HG02970 (cell line): ENCODE measurements around the gene USP54.
A peak's percentile ranks its signal among the peaks of the same experiment; 100 is the strongest.

ENCODE experiments used
- ATAC-seq: cut with Tn5 transposase; IDR thresholded peaks from one replicate; pipeline ENCODE4 v1.9.1; 2021; ENCODE audit warnings: mild to moderate bottlenecking, moderate library complexity, moderate number of reproducible peaks; ENCODE audit not compliant: unreplicated experiment, low FRiP score

The USP54 gene

GRCh38 chr10:73537709-73538108 is 53.4 kb downstream of the USP54 start:
- no peak for ATAC-seq

GRCh38 chr10:73537288-73537687 is 53.9 kb downstream of the USP54 start:
- ATAC-seq = no peak

GRCh38 chr10:73534857-73535256 is 56.3 kb downstream of the USP54 start:
- no peak for ATAC-seq

- ATAC-seq = no peak
Observed at GRCh38 chr10:73529089-73529832, 61.9 kb downstream of the USP54 start.

- ATAC-seq = no peak
Observed at GRCh38 chr10:73522263-73522662, 68.9 kb downstream of the USP54 start.

- ATAC-seq = no peak
Observed at GRCh38 chr10:73519336-73519735, 71.8 kb downstream of the USP54 start.

- no peak for ATAC-seq
Observed at GRCh38 chr10:73517166-73517888, 73.8 kb downstream of the USP54 start.

GRCh38 chr10:73512207-73512743 is 78.9 kb downstream of the USP54 start:
- no peak for ATAC-seq

GRCh38 chr10:73509695-73510094 is 81.4 kb downstream of the USP54 start:
- ATAC-seq = no peak

GRCh38 chr10:73506491-73506890 is 84.7 kb downstream of the USP54 start:
- ATAC-seq = no peak

- ATAC-seq = no peak
Observed at GRCh38 chr10:73506074-73506473, 85.1 kb downstream of the USP54 start.

GRCh38 chr10:73503037-73503436 is 88.1 kb downstream of the USP54 start:
- ATAC-seq = no peak

GRCh38 chr10:73501651-73502050 is 89.5 kb downstream of the USP54 start:
- no peak for ATAC-seq

GRCh38 chr10:73497623-73498022 is 93.5 kb downstream of the USP54 start:
- no peak for ATAC-seq

GRCh38 chr10:73495884-73496674 is 95.1 kb downstream of the USP54 start, which contains the start of gene PPP3CB:
TSS of gene PPP3CB (minus strand) at chr10:73496024. CDS start at chr10:73495889, 135 bp downstream.
- peak; percentile 54 for ATAC-seq

- ATAC-seq = peak; percentile 92
Observed at GRCh38 chr10:73495226-73495883, 95.8 kb downstream of the USP54 start.

GRCh38 chr10:73494877-73495225 is 96.3 kb downstream of the USP54 start:
- ATAC-seq = no peak

GRCh38 chr10:73494213-73494612 is 96.9 kb downstream of the USP54 start:
- ATAC-seq = no peak

- no peak for ATAC-seq
Observed at GRCh38 chr10:73493781-73494180, 97.4 kb downstream of the USP54 start.

- no peak for ATAC-seq
Observed at GRCh38 chr10:73486601-73487000, 104.5 kb downstream of the USP54 start.
